MM.1S (cell line): Measurements from ENCODE around the gene MCM3.

ENCODE experiments used
- CTCF ChIP-seq: fragments of 300-600 bp; sonication (generic); IDR thresholded peaks from 2 replicates; pipeline ENCODE4 v1.5.1; 2016; ENCODE audit warnings: antibody characterized with exemption, low read length, mixed read lengths
- EZH2 ChIP-seq: fragments of 300-600 bp; sonication (generic); optimal IDR thresholded peaks from 2 replicates; pipeline ENCODE3; 2017; ENCODE audit warnings: low read depth, mild to moderate bottlenecking, antibody characterized with exemption, low read length, mixed read lengths
- EZH2phosphoT487 ChIP-seq: fragments of 300-600 bp; sonication (generic); IDR thresholded peaks from 2 replicates; pipeline ENCODE4 v1.6.1; 2018; ENCODE audit warnings: antibody characterized with exemption, low read length

DNA sequence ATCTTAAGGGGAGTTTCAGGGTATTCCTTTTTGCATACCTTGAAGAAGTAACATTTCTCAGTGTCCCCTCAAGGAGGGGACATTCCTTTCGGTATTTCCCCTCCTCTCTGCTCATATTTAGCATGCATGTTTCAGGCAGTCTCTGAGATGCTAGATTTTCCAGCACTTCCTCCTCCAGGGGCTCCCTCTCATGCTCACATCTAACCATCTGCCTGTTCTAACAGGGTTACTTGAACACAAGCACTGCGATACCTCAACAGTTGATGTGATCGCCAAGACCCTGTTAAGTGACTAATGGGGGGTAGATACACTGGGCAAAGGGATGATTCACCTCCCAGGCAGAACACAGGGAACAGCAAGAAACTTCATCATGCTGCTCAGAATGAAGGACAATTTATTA, 12.9 kb upstream of the MCM3 start:
- TF ChIP-seq CTCF (no peak), EZH2phosphoT487 (no peak), EZH2 (no peak)
